ENCODE data around the gene RIIAD1. TPM values are rescaled to one million over a fixed set of nuclear protein-coding genes. Genes with fewer than 3 reads are reported as not detected.
"Not testable (repeated sequence)": the region's sequence is repeated elsewhere in the genome, so short reads cannot be mapped to it uniquely, and the experiment has no call there.

The RIIAD1 gene
- total RNA-seq, 2 donors from 2014 or later: not detected

GRCh38 chr1:151760597-151761385 lies 39.5 kb downstream of the RIIAD1 start:
- DNase-seq (ENCODE audit: low spot score in 2 of 2) (no peak), ATAC-seq (no peak)
- Mint-ChIP-seq H3K27ac (peak overlapping the region; percentile 82 to 99), H3K36me3 (peaks cover 28 to 31% of the 10 kb centered on the region in 2 donors), H3K9me3 (no peaks in the 10 kb centered on the region)

DNA sequence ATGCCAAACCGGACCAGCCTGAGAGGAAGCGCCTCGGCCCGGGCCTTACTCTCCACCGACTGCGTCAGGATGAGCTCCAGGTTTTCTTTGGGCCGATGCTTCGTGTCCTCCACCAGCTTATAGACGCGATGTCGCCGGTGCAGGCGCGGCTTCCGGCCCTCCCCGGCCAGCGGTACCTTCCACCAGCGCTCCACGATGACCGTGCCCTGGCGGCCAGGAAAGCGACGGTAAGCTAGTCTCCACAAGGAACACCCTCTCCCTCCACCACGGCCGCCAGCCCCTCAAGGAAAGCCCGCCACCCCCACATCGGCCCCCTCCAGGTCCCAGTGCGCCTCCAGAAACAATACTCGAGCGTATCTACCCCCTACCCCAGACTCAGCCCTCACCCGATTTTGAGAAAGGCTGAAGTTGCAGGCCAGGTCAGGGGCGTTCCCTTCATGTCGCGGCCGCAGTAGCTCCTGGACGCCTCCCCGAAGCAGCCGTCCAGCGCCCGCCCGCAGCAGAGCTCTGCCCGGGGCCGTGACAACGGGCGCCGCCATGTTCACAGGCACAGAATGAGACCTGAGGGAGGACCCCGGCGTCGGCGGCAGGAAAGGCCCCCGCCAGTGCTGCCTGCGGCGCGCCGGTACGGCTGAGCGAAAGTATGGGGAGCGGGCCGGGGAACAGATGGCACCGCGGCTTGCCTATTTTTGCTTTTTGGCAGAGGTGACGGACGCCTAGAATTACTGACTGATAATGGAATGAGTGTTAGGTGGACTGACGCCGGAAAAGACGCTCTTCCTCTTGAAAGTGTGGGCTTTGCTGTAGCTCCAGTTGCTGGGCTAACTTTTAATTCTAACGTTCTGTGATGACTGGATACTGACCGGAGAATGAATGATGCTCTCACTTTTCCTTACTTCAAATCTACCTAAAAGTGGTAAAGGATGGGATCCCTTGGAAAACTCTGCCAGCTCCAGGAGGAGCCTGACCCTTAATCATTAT lies 41.9 kb downstream of the RIIAD1 start, which contains the start of gene MRPL9:
TSS of gene MRPL9 (minus strand) at position 556 of the 981 bp plus-strand sequence. CDS start at position 539, 17 bp downstream.
- H3K36me3 Mint-ChIP-seq: peaks cover 28 to 31% of the 10 kb centered on the region in 2 donors
- ATAC-seq: peak; percentile 93 to 99
- peak; percentile 82 to 91 for DNase-seq (ENCODE audit: low spot score in 2 of 2)

GRCh38 chr1:151763990-151764389 lies 42.7 kb downstream of the RIIAD1 start:
- ATAC-seq (no peak), DNase-seq (ENCODE audit: low spot score in 2 of 2) (no peak)
- H3K9me3 Mint-ChIP-seq: no peaks in the 10 kb centered on the region
- peak overlapping the region; percentile 97 to 99 for H3K27ac Mint-ChIP-seq
- H3K36me3 Mint-ChIP-seq: peaks cover 28 to 31% of the 10 kb centered on the region in 2 donors

More for the DNA sequence above, 41.9 kb downstream of the RIIAD1 start, which contains the start of gene MRPL9:
- no peaks in the 10 kb centered on the region for H3K9me3 Mint-ChIP-seq
- peak within 1 kb of the TSS; percentile 97 to 99 for H3K27ac Mint-ChIP-seq

DNA sequence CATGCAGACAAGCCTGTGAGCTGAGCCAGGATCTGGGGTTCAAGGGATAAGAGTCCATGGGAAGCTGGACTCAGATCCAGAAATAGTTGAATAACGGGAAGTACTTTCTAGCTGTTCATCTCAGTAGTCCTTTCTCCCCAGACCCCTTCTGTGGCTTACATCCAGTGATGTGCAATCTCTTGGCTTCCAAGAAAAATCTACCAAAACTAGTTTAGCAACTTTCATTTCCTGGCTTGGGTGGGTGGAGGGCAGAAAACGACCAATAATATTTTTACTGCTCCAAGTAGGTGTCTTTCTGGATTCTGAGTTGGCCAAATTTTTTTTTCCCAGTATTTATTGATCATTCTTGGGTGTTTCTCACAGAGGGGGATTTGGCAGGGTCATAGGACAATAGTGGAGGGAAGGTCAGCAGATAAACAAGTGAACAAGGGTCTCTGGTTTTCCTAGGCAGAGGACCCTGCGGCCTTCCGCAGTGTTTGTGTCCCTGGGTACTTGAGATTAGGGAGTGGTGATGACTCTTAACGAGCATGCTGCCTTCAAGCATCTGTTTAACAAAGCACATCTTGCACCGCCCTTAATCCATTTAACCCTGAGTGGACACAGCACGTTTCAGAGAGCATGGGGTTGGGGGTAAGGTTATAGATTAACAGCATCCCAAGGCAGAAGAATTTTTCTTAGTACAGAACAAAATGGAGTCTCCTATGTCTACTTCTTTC lies 47.2 kb downstream of the RIIAD1 start:
- H3K36me3 Mint-ChIP-seq; H3K27ac Mint-ChIP-seq; ATAC-seq; DNase-seq (ENCODE audit: low spot score in 2 of 2); H3K9me3 Mint-ChIP-seq: not testable (repeated sequence)

- not testable (repeated sequence) for H3K27ac Mint-ChIP-seq, H3K9me3 Mint-ChIP-seq, ATAC-seq
Measured at GRCh38 chr1:151769270-151769669, 47.9 kb downstream of the RIIAD1 start.

GRCh38 chr1:151773702-151774101 lies 52.4 kb downstream of the RIIAD1 start:
- Mint-ChIP-seq H3K27ac (no peak overlapping the region), H3K9me3 (no peaks in the 10 kb centered on the region), H3K36me3 (peaks cover 3 to 4% of the 10 kb centered on the region in 2 donors)
- DNase-seq (ENCODE audit: low spot score in 2 of 2) (no peak), ATAC-seq (peak; percentile 40 to 89)

More at GRCh38 chr1:151769270-151769669, 47.9 kb downstream of the RIIAD1 start:
- H3K36me3 Mint-ChIP-seq; DNase-seq (ENCODE audit: low spot score in 2 of 2): not testable (repeated sequence)

DNA sequence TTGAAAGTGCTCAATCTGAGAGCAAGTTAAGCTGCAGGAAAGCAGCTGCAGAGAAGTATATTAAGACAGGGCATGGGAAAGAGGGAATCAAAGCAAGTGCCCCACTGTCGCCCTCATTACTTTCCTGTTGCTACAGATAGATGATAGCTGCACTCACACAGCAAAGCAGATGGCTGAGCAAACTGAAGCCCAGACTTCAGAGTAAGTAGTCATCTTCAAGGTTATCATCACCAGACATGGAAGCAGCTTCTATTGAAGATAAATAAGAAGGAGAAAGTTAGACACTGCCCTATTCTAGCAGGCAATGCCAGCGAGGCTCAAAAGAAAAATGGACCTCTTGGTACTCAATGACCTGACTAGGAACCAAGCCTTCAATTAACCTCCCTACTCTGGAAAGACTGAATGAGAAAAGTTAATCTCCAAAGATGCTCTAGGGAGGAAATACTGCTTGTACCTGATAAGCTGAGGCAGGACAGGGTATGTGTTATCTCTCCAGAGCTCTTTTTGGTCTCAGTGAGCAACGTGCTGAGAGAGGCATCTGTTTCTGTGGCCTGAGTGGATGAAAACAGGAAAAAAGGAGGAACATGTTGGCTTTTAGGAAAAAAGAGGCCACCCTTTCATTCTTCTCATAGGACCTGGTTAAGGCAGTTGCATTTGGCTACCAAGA lies 53.1 kb downstream of the RIIAD1 start:
- no peak for DNase-seq (ENCODE audit: low spot score in 2 of 2)
- no peaks in the 10 kb centered on the region for H3K9me3 Mint-ChIP-seq
- ATAC-seq: no peak
- H3K36me3 Mint-ChIP-seq: peaks cover 9 to 10% of the 10 kb centered on the region in 2 donors
- no peak overlapping the region for H3K27ac Mint-ChIP-seq

- Mint-ChIP-seq H3K27ac (no peak overlapping the region), H3K36me3 (peaks cover 9 to 10% of the 10 kb centered on the region in 2 donors), H3K9me3 (no peaks in the 10 kb centered on the region)
- ATAC-seq: no peak
- no peak for DNase-seq (ENCODE audit: low spot score in 2 of 2)
Measured at GRCh38 chr1:151775894-151776664, 54.8 kb downstream of the RIIAD1 start.

- no peak for DNase-seq (ENCODE audit: low spot score in 2 of 2)
Measured at GRCh38 chr1:151776665-151777062, 55.3 kb downstream of the RIIAD1 start.

GRCh38 chr1:151777317-151777716 lies 56.0 kb downstream of the RIIAD1 start:
- Mint-ChIP-seq H3K9me3 (no peaks in the 10 kb centered on the region), H3K27ac (no peak overlapping the region), H3K36me3 (peaks cover 9 to 10% of the 10 kb centered on the region in 2 donors)
- DNase-seq (ENCODE audit: low spot score in 2 of 2) (no peak), ATAC-seq (no peak)

More at GRCh38 chr1:151776665-151777062, 55.3 kb downstream of the RIIAD1 start:
- Mint-ChIP-seq H3K27ac (no peak overlapping the region), H3K9me3 (no peaks in the 10 kb centered on the region), H3K36me3 (peaks cover 9 to 10% of the 10 kb centered on the region in 2 donors)
- no peak for ATAC-seq

Other genes starting within 250 kb of the RIIAD1 start
- gene CGN, start 210.1 kb upstream of the RIIAD1 start, total RNA-seq: 1 to 10 TPM; 2.6 to 3.2 TPM
- 1 to 10 TPM; 5.1 to 5.6 TPM for gene TUFT1, start 181.2 kb upstream of the RIIAD1 start, total RNA-seq
- 10 to 100 TPM; 24.3 to 34.4 TPM for gene SNX27, start 109.5 kb upstream of the RIIAD1 start, total RNA-seq
- not detected for gene CELF3, start 4.7 kb upstream of the RIIAD1 start, total RNA-seq
- gene MRPL9, start 42.0 kb downstream of the RIIAD1 start, total RNA-seq: 100 to 1,000 TPM; 114 to 143 TPM
- 10 to 100 TPM; 25.1 to 30.7 TPM for gene TDRKH, start 69.0 kb downstream of the RIIAD1 start, total RNA-seq
- under 1 TPM in 1 of 2 donors, not detected in 1; 0.72 TPM for gene LINGO4, start 83.9 kb downstream of the RIIAD1 start, total RNA-seq
- gene RORC, start 110.3 kb downstream of the RIIAD1 start, total RNA-seq: 10 to 100 TPM in 1 of 2 donors, 1 to 10 TPM in 1; 1.4 to 11.3 TPM
- gene C2CD4D, start 118.3 kb downstream of the RIIAD1 start, total RNA-seq: 1 to 10 TPM; 1.6 to 2.3 TPM
- not detected for gene THEM5, start 132.2 kb downstream of the RIIAD1 start, total RNA-seq
- gene THEM4, start 188.0 kb downstream of the RIIAD1 start, total RNA-seq: 10 to 100 TPM; 20.4 to 27.4 TPM

All from activated naive CD4-positive, alpha-beta T cell treated with anti-CD3 and anti-CD28 coated beads, Interleukin-2, amount 50 U/mL, for 72 hours (primary cell).